NCI-H82 treated with DMSO at 0.1 percent for 48 hours (cell line): Measurements from ENCODE around the gene RGS4.
"Not testable (repeated sequence)": the region's sequence is repeated elsewhere in the genome, so short reads cannot be mapped to it uniquely, and the experiment has no call there.

Experiments used
- DNase-seq: peaks from one replicate; lab custom pipeline; 2025; ENCODE audit not compliant: unreplicated experiment; lab: John Stamatoyannopoulos, UW

RGS4 gene

DNA sequence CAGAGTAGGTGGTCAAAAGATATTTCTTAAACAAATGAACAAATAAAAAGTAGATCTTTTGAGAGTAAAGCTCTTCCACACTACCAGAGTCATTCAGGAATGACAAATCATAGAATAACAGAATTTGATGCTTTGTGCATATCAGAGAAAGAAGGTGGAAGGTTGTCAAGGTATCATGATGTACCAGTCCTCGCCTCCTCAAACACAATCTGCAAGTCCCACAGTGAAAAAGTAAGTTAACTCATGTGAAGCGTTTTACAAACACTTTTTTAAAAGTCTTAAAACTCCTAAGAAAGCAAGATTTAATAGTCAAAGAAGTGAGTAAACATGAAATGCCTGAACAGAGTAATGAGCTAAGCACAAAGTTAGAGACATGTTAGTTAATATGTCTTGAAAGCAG lies 2.5 kb upstream of the RGS4 start:
- DNase-seq: no peak

DNA sequence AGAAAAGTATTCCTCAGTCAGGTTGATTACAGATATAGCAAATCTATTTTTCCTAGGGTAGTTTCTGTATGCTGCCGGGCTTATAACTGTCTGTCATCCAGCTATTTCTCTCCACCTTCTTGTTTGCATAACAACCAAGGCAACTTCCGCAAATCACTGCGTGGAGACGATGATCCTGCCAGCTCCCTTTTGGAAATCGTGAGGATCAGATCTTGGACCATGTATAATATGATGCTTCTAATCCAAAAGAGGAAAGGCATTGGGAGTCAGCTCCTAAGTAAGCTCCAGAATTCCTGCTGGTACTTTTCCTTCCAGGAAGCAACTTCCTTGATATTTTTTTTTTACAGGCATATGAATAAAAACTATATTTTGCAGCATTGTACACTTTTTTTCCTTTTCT lies 445 bp upstream of the RGS4 start:
- DNase-seq: no peak

DNA sequence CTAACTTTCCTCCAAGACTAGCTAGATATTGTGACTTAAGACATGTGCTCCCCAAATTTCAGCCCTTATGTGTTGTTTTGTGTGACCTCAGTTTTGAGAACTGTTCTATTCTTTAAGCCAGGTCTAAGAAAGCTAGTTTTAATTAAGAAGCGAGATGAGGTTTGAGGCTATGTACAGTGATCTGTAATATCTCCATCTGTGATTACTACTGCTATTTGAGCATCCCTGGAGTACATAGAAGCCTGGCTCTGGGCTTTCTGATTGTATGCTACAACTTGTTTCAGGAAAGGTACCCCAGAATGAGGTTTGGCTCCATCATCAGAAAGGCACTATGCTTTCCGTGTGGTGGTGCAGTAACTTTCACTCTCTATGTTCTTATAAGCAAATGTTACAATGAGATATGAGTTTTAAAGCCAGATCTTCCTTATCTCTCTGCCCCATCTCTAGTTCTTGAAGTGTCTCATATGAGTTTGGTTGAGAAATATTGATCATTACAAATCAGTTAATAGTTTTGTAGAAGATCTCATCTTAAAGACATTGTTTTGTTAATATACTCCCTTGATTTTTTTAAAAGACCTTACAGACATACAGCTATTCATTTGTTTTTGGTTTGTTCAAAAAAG lies 605 bp downstream of the RGS4 start:
- DNase-seq: no peak

DNA sequence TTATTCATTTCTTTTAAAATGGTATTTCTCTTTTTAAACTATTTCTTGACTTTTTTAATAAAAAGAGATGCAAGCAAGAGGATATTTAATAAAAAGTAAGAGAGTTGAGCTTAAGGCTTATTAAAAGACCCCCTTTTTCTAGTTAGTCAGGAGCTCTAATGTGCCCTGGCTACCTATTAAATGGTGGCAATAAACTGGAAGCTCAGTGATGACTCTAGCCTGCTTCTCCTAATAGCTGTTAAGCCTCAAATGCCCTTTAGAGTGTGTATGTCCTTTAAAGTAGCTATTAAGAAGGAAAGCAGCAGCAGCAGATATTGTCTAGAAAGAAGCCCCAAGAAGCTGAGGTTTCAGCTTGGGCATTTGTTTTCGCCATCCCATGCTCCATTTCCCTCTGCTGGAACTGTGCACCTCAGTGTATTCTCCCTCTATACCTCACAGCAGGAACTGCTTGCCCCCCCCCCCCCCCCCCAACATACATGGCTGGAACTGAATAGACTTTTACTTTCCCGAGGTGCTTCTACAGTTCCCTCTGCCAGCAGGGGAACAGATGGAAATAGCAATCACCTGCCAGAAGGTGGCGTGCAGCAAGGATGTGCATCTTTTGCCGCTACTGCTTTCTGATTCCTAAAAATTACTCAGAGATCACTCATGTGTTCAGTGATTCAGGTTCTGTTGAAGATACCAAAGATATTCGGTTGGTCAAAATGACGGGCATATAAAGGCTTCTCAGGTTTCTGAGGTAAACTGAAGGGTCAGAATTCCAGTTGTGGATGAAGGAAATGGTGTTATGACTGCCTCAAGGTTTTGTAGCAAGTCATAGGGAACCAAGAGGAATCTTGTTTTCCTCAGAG lies 2.5 kb downstream of the RGS4 start:
- peak; percentile 64 for DNase-seq

DNA sequence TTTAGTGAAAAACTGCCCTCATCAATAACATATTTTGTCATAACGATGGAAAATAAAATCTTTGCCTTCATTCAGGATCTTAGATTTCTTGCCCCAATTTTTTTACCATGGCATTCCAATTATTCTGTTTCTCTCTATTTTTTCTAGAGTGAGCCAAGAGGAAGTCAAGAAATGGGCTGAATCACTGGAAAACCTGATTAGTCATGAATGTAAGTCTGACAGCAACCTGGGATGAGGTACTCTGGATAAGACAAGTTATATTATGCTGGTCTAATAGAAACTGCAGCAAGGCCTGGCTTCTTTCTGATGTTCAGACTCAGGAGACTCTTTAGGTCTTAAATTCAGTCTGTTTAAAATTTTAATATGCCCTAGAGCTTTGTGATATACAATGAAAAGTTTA lies 3.5 kb downstream of the RGS4 start:
- DNase-seq: no peak

DNA sequence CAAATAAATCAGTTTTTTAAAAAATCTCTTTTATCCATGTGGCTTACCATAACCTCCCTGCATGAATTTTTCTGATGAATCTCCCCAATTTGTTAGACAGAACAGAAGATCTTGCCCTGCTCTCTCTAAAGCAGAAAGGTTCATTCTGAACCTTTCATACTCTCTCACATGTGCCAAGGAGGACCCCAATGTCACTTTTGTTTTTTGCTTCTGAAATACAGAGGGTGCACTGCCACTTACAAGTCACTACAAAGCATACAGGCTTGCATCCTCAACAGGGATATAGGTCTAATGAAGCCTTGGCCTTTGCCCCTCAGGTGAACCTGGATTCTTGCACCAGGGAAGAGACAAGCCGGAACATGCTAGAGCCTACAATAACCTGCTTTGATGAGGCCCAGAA lies 4.8 kb downstream of the RGS4 start:
- DNase-seq: no peak

DNA sequence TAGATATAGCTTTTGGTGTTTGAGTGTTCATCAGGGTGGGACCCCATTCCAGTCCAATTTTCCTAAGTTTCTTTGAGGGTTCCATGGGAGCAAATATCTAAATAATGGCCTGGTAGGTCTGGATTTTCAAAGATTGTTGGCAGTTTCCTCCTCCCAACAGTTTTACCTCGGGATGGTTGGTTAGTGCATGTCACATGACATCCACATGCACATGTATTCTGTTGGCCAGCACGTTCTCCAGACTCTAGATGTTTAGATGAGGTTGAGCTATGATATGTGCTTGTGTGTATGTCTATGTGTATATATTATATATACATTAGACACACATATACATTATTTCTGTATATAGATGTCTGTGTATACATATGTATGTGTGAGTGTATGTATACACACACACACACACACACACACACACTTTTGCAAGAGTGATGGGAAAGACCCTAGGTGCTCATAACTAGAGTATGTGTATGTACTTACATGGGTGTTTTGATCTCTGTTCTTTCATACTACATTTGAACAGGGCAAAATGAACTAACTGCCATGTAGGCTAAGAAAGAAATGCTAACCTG lies 5.6 kb downstream of the RGS4 start:
- no peak for DNase-seq

DNA sequence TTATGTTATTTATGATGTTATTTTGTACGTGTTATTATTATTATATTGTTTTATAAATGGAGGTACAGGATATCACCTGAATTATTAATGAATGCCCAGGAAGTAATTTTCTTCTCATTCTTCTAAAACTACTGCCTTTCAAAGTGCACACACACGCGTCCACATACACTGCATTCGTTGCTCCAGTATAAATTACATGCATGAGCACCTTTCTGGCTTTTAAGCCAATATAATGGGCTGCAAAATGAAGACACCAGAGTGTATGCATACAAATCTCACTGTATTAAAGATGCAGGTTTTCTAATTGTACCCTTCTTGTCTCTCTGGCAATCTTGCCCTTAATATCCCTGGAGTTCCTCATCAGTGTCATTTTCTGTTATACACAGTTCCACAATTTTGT lies 6.9 kb downstream of the RGS4 start:
- no peak for DNase-seq

DNA sequence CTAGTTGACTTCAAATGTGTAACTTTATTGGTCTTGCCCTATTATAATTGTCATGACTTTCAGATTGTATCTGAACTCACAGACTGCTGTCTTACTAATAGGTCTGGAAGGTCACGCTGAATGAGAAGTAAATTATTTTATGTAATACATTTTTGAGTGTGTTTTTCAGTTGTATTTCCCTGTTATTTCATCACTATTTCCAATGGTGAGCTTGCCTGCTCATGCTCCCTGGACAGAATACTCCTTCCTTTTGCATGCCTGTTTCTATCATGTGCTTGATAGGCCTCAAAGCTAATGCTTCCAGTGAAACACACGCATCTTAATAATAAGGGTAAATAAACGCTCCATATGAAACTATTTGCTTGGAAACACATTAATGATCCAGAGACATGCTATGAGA lies 7.3 kb downstream of the RGS4 start:
- no peak for DNase-seq

DNA sequence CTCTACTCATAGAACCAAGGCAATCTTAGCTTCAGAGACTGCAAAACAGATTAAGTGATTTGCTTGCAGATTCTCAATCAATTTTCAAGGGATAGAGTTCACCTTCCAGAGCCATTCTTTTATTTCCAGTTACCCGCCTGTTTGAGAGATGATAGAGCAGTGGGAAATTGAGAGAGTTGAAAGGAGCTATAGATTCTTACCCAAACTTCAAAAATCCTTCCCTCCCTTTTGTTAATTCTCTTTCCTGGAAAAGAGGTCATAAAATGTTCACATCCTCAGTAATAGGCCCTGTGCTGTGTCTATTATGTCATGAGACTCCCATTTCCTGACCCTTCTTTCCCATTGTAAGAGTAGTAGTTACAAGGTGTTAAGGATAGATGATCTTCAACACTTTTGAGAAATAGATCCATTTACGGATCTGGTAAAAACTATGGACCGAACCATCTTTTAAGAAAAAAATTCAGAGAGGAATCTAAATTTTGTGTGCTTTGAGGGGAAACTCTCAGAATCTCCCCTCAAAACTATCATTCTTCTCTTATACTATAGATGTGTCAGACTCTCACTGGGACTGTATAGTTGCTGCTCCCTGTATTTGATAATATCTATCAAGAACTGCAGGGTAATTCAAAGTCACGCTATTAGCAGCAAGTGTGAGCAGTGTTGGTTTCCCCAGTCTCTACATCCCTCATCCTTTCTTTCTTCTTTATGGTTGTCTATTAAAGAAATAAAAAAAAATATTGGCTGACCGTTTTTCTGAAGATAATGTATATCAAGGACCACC lies 8.0 kb downstream of the RGS4 start:
- no peak for DNase-seq

DNA sequence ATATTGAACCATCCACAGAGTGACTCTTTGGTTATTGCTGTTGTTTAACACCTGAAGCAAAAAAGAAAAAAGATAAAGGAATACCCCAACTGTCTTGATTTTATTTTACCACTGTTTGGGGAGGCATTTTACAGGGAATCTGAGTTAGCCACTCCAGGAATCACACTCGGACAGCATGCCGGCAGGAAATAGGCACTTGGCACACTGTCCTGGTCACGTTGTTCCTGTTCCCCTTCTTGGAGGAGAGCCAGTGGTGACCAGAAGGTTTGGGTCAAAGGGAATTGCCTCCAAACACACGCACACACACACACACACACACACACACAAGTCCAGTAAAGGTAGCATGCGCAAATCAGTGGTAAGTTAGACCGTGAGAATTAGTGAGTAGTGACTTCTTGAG lies 13.8 kb downstream of the RGS4 start:
- no peak for DNase-seq

DNA sequence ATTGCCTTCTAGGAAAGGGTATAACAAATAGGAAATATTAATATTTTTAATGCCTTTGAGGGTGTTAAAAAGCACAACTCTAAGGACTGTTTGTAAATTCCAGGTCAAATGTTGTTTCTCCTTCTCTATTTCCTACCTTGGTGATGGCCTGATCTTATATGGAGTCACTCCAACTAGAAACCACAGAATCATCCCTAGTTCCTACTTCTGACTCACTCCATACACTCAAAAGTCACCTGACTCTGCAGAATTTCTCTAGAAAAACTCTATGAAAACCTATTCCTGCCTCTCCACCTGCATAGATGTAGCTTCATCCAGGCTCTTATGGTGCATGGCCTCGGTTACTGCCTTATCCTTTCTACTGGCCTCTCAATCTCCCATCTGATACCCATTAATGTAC lies 14.5 kb downstream of the RGS4 start:
- DNase-seq: no peak

DNA sequence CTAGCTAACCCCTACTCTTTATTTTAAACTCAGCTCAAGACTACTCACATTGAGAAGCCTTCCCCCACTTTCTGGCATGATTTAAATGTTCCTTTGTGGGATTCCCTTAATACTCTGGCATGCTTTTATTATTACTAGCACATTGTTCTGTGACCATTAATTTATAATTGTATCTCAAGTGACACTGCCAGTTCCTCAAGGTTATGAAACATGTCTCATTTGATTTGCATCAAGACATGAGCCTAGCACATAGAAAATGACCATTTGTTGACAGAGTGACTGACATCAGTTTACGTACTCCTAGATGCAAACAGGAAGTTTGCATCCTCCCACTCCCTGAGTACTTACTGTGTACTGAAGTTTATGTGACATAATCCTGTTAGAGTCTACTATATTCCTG lies 15.2 kb downstream of the RGS4 start:
- no peak for DNase-seq

DNA sequence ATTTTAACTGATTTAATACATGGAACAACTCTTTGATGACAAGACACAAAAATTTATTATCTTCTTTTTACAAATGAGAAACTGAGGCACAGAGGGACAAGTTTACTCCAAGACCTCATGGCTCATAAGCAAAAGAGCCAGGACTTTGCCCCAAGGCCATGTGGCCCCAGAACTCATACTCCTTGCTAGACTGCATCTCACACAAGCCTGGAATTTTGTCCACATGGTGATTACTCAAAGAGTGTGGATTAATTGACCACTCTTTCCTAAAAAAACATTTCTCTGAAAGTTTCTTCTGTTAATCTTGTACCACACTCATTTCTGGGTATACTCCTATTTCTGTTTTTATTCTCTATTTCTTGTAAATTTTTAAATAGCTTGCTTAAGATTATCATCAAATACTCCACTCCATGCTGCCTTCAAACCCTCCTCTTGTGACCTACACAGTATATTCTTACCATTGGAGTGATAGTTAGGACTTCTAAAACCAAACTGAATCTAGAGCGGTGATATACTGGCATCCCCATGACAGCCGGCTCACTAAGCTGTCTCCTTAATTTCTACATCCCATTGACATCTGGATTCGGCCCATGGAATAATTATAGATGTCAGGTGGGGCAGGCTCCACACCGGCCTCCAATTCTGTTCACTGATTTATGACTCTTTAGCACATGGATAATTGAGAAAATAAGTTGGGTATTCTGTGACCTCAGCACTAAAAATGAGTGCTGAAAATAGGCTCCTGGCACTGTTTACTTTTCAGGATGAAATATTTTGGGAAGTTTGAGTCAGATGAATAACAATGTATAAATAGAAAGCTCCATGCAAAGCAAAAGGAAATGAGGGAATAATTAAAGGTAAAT lies 16.1 kb downstream of the RGS4 start:
- no peak for DNase-seq

DNA sequence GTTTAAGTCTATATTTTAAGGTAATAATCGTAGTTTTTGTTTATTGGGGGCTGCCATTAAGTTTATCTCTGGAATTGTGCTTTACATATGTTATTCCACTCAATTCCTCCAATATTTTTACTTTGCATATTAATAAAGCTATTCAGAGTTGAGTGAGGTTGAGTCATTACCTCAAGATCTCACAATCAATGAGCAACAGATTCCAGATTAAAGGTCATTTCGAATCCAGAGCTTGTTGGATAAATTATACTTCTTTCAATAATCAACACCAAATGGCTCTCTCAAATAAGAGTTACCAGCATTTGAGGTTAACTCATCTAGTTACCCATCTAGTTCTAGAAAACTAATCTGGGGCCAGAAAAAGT lies 16.7 kb downstream of the RGS4 start:
- DNase-seq: no peak

DNA sequence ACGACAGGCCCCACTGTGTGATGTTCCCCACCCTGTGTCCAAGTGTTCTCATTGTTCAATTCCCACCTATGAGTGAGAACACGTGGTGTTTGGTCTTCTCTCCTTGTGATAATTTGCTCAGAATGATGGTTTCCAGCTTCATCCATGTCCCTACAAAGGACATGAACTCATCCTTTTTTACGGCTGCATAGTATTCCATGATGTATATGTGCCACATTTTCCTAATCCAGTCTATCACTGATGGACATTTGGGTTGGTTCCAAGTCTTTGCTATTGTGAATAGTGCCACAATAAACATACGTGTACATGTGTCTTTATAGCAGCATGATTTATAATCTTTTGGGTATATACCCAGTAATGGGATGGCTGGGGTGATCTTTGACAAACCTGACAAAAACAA lies 20.0 kb downstream of the RGS4 start:
- DNase-seq: not testable (repeated sequence)

DNA sequence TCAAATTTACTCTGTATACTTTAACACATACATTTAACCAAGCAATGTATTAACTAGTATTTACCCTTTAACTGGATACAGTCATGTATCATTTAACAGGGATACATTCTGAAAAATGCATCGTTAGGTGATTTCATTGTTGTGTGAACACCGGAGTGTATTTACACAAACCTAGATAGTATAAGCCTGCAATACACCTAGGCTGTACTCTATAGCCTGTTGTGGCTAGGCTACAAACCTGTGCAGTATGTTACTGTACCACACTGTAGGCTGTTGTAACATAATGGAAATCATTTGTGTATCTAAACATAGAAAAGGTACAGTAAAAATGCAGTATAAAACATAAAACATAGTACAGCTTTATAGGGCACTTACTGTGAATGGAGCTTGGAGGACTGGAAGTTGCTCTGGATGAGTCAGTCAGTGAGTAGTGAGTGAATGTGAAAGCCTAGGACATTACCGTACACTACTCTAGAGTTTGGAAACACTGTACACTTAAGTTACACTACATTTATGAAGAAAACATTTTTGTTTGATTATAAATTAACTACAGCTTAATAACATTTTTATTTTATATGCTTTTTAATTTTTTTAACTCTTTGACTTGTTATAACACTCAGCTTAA lies 21.3 kb downstream of the RGS4 start:
- DNase-seq: no peak

DNA sequence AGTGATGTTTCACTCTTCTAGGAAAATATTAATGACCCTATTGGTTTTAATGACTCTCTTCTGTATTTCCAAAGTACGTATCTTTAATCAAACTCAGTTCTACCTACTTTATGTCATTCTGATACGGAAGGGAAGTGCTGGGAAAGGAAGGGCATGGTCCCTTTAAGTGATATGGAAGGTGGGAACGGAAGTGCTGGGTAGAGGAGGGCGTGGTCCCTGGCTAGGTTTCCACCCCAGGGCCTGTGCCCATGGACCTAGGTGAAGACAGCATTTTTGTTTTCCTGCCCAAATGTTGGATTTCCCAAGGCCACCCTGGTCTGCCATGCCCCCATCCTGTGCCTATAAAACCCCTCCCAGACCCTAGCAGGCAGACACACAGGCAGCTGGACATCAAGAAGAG lies 24.0 kb downstream of the RGS4 start:
- no peak for DNase-seq

DNA sequence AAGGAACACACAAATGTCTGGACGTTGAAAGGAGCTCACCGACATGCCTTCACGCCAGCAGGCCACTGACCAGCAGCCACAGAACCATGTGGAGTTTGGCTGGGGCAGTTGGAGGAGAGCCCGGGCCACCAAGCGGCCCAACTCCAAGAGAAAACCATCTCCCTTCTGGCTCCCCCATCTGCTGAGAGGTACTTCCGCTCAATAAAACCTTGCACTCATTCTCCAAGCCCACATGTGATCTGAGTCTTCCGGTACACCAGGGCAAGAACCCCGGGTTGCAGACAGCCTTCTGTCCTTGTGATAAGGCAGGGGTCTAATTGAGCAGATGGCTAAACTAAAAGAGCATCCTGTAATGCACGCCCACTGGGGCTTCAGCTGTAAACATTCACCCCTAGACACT lies 24.4 kb downstream of the RGS4 start:
- no peak for DNase-seq

DNA sequence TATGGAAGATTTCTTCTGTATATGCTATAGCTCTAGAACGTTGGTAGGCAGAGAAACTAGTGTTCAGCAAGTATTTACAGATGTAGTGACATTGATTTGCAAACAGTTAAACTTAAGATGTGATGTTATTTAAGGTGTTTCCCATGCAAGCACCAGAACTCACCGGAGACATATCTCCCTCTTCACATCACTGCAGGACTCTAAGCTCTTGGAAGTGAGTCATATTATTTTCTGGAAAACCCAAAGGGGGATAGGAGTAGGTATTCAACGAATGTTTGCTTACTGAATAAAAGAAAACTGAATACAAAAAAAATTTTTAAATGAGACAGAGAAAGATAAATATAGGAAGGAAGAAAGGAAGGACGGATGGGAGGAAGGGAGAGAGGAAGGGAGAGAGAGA lies 25.0 kb downstream of the RGS4 start:
- DNase-seq: no peak
